BE2C (cell line): ENCODE results near the gene NTNG2.

Experiments used
- DNase-seq: peaks from one replicate; pipeline ENCODE4 v3.0.0-alpha.2; 2020
- H3K27me3 ChIP-seq: fragments of 250-450 bp; sonication (Bioruptor Pico); 2 replicates; pipeline ENCODE4 v1.5.1; 2020; ENCODE audit warnings: mild to moderate bottlenecking
- H3K36me3 ChIP-seq: fragments of 250-450 bp; sonication (Bioruptor Pico); 2 replicates; pipeline ENCODE4 v1.5.1; 2020; ENCODE audit warnings: mild to moderate bottlenecking
- H3K4me1 ChIP-seq: fragments of 250-450 bp; sonication (Bioruptor Pico); 2 replicates; pipeline ENCODE4 v1.5.1; 2020
- H3K4me3 ChIP-seq: 2 replicates; pipeline ENCODE4 v1.5.1; 2011; ENCODE audit warnings: low read depth, low read length
- H3K9me3 ChIP-seq: fragments of 250-450 bp; sonication (Bioruptor Pico); 2 replicates; pipeline ENCODE4 v1.5.1; 2020
- TF ChIP-seq, protein P1 (sequence below): IDR thresholded peaks from 2 replicates; pipeline ENCODE4 v1.5.1; 2012; ENCODE audit warnings: mild to moderate bottlenecking, low read depth, low read length

Gene NTNG2

GRCh38 chr9:132151118-132151517 is 10.7 kb upstream of the NTNG2 start:
- DNase-seq, result no peak
- H3K9me3 ChIP-seq, result no peaks in the 10 kb centered on the region
- no peak overlapping the region for H3K4me3 ChIP-seq
- no peaks in the 10 kb centered on the region; the same call in 1 of the 2 replicates for H3K27me3 ChIP-seq
- TF ChIP-seq, protein P1, sequence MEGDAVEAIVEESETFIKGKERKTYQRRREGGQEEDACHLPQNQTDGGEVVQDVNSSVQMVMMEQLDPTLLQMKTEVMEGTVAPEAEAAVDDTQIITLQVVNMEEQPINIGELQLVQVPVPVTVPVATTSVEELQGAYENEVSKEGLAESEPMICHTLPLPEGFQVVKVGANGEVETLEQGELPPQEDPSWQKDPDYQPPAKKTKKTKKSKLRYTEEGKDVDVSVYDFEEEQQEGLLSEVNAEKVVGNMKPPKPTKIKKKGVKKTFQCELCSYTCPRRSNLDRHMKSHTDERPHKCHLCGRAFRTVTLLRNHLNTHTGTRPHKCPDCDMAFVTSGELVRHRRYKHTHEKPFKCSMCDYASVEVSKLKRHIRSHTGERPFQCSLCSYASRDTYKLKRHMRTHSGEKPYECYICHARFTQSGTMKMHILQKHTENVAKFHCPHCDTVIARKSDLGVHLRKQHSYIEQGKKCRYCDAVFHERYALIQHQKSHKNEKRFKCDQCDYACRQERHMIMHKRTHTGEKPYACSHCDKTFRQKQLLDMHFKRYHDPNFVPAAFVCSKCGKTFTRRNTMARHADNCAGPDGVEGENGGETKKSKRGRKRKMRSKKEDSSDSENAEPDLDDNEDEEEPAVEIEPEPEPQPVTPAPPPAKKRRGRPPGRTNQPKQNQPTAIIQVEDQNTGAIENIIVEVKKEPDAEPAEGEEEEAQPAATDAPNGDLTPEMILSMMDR, result no peak
- no peaks in the 10 kb centered on the region for H3K4me1 ChIP-seq
- H3K36me3 ChIP-seq, result no peaks in the 10 kb centered on the region

DNA sequence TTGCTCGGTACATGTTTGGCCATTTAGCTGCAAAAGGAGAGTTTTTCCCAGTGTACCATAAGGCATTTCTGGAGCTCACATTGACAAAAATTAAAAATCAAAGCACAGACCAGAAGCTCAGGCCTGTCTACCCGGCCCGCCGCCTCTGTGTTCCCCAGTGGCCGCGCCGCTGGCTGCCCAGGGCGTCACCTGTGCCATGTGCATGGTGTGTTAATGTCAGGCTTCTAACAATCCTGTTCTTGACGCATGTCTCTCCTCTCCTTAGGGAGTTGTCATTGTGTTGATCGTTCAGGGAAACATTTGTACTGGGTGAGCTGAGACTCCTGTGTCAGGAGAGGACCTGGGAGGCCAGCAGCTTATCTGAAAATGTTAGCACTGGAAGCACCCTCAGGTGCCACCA is 9.6 kb upstream of the NTNG2 start:
- Histone ChIP-seq H3K27me3 (no peaks in the 10 kb centered on the region), H3K9me3 (no peaks in the 10 kb centered on the region), H3K4me3 (no peak overlapping the region), H3K36me3 (no peaks in the 10 kb centered on the region), H3K4me1 (no peaks in the 10 kb centered on the region)
- no peak for DNase-seq
- TF ChIP-seq, protein P1, result no peak

DNA sequence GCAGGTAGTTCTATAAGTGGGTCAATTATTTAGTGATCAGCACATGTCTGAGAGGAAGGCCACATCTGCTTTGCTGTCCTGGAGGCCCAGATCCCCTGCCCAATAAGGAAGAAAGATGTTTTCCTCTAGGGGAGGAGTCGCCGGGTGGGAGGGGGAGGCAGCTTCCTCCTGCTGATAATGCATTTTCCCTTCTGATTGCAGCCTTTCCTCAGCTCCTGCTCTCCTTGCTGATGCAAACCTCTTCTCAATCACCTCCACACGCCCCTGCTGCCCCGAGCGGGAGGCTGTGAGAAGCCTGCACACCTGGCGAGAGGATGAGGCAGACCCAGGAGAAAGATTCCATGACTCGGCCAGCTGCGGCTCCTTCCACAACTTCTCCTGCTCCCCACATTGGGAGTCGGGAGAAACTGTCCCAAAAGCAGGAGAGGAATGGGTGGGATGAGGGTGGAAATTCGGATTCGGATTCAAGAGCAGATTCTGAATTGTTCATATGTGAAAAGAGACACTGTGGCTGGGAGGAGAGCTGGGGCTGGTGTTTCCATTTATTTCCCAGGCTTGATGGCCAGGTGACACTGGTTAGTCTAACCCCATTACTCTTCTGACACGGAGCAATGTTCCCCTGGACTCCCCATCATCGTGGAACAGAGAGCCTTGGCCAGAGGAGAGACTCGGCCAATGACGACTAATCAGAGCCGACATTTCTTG is 6.8 kb upstream of the NTNG2 start:
- Histone ChIP-seq H3K36me3 (no peaks in the 10 kb centered on the region), H3K27me3 (no peaks in the 10 kb centered on the region), H3K4me3 (no peak overlapping the region), H3K4me1 (no peaks in the 10 kb centered on the region), H3K9me3 (no peaks in the 10 kb centered on the region)
- TF ChIP-seq, protein P1, result no peak
- DNase-seq, result no peak

DNA sequence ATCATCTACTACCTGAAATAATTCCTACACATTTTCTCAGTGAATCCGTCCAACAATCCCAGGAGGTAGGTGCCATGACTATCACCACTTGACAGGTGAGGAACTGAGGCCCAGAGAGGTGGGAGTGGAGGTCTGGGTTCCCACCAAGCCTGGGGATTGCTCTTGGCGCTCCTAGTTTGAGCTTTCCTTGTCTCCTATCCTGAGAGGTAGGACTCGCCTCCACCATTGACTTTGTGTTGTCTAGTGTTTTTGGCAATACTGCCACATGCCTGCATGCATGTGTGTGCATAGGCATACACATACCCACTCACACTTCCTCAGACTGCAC is 6.3 kb upstream of the NTNG2 start:
- H3K36me3 ChIP-seq, result no peaks in the 10 kb centered on the region
- H3K4me1 ChIP-seq, result no peaks in the 10 kb centered on the region
- no peak overlapping the region for H3K4me3 ChIP-seq
- no peaks in the 10 kb centered on the region for H3K9me3 ChIP-seq
- TF ChIP-seq, protein P1, result no peak
- DNase-seq, result no peak
- H3K27me3 ChIP-seq, result 0 out of 2 replicates have a peak, but pooled peaks cover under 1% of the 10 kb centered on the region

DNA sequence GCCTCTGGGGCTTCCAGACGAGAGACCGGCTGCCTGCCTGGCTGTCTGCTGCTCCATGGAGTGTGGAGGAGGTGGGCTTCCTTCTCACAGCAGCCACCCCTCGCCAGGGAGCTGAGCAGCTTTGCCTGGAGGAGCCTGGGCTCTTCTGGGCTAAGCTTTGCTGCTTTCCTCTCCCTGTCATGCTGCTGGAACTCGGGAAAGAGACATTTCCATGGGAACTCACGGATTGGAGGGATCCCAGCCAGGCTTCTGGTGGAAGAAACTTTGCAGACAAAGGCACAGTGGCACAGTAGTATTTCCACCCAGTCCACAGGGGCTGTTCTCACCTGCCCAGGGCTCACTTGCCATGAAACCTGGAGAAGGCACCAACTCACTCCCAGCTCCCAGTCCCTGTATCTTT is 5.6 kb upstream of the NTNG2 start:
- Histone ChIP-seq H3K4me1 (peaks cover 6% of the 10 kb centered on the region), H3K4me3 (no peak overlapping the region), H3K27me3 (peaks cover 8% of the 10 kb centered on the region), H3K9me3 (no peaks in the 10 kb centered on the region), H3K36me3 (no peaks in the 10 kb centered on the region)
- TF ChIP-seq, protein P1, result no peak
- no peak for DNase-seq

- TF ChIP-seq, protein P1, result no peak
- H3K4me1 ChIP-seq, result peaks cover 6% of the 10 kb centered on the region
- no peaks in the 10 kb centered on the region for H3K36me3 ChIP-seq
- peaks cover 20% of the 10 kb centered on the region for H3K27me3 ChIP-seq
- H3K4me3 ChIP-seq, result no peak overlapping the region
- H3K9me3 ChIP-seq, result no peaks in the 10 kb centered on the region
- DNase-seq, result no peak
These were observed 4.3 kb upstream of the NTNG2 start for GRCh38 chr9:132157347-132158116.
